ENCODE measurements around the gene POFUT2. TPM values are rescaled to one million over a fixed set of nuclear protein-coding genes. Genes with fewer than 3 reads are reported as not detected.

POFUT2 gene
- total and polyA plus RNA-seq, 3 experiments from 2014 or later, result 4.9 to 14.5 (median 13.5) TPM

GRCh38 chr21:45288441-45288841 is 746 bp upstream of the POFUT2 start:
- DNase-seq, result no peak
- Mint-ChIP-seq H3K4me1 (peaks cover 21 to 50% (median 29%) of the 10 kb centered on the region in 3 donors), H3K9me3 (peaks cover 0 to 2% (median 0%) of the 10 kb centered on the region in 5 donors), H3K27ac (peak overlapping the region in 4 of 8 donors; percentile 30 to 81 (median 72)), H3K4me3 (peak overlapping the region; percentile 52 to 94 (median 75)), H3K27me3 (no peaks in the 10 kb centered on the region), H3K36me3 (peaks cover 0 to 27% (median 9%) of the 10 kb centered on the region in 3 donors)
- Histone ChIP-seq H3K27ac (ENCODE audit: low read depth, low read length) (no peak overlapping the region), H3K4me3 (ENCODE audit: low read length) (no peak overlapping the region), H3K4me1 (ENCODE audit: insufficient read depth, low read length) (peaks cover 26% of the 10 kb centered on the region), H3K36me3 (ENCODE audit: insufficient read depth, low read length) (peaks cover 18% of the 10 kb centered on the region), H3K27me3 (ENCODE audit: insufficient read depth, low read length, poor library complexity, severe bottlenecking) (no peaks in the 10 kb centered on the region), H3K9me3 (ENCODE audit: low read length) (no peaks in the 10 kb centered on the region)
- ChIA-PET POLR2A (interaction anchor here (0.6 to 1.1 kb wide), 3 partner anchors 50 to 577 kb away, joined by 3 to 5 read pairs (median 3); no protein-coding TSS in a partner anchor), CTCF (interaction anchor here (1.0 to 1.9 kb wide), 3 partner anchors 136 to 151 kb away, joined by 5 to 8 read pairs (median 6); no protein-coding TSS in a partner anchor)

GRCh38 chr21:45286671-45287437 is 841 bp downstream of the POFUT2 start:
- Mint-ChIP-seq H3K27ac (peak overlapping the region in 5 of 8 donors; percentile 17 to 65 (median 40)), H3K36me3 (peaks cover 0 to 40% (median 9%) of the 10 kb centered on the region in 3 donors), H3K27me3 (no peaks in the 10 kb centered on the region), H3K4me3 (peak overlapping the region; percentile 5 to 94 (median 67)), H3K4me1 (peaks cover 13 to 38% (median 17%) of the 10 kb centered on the region in 3 donors), H3K9me3 (peaks cover 0 to 2% (median 0%) of the 10 kb centered on the region in 5 donors)
- ChIA-PET POLR2A (interaction anchor here (1.0 kb wide), 1 partner anchor 59 kb away, joined by 5 read pairs; no protein-coding TSS in a partner anchor), CTCF (interaction anchor here (1.5 to 1.9 kb wide), 2 partner anchors 146 to 149 kb away, joined by 5 to 8 read pairs; no protein-coding TSS in a partner anchor)
- H3K9me3 ChIP-seq (ENCODE audit: low read length), result no peaks in the 10 kb centered on the region
- peak in 1 of 5 donors; percentile 43 for DNase-seq
- H3K36me3 ChIP-seq (ENCODE audit: insufficient read depth, low read length), result peaks cover 26% of the 10 kb centered on the region
- H3K27me3 ChIP-seq (ENCODE audit: insufficient read depth, low read length, poor library complexity, severe bottlenecking), result no peaks in the 10 kb centered on the region
- no peak overlapping the region for H3K27ac ChIP-seq (ENCODE audit: low read depth, low read length)
- H3K4me3 ChIP-seq (ENCODE audit: low read length), result no peak overlapping the region
- H3K4me1 ChIP-seq (ENCODE audit: insufficient read depth, low read length), result peaks cover 11% of the 10 kb centered on the region

- Mint-ChIP-seq H3K27ac (peak overlapping the region in 6 of 8 donors; percentile 34 to 79 (median 48)), H3K4me3 (peak overlapping the region; percentile 34 to 81 (median 70)), H3K27me3 (no peaks in the 10 kb centered on the region), H3K36me3 (peaks cover 0 to 54% (median 15%) of the 10 kb centered on the region in 3 donors), H3K9me3 (peaks cover 0 to 2% (median 0%) of the 10 kb centered on the region in 5 donors), H3K4me1 (peaks cover 9 to 30% (median 17%) of the 10 kb centered on the region in 3 donors)
- Histone ChIP-seq H3K9me3 (ENCODE audit: low read length) (no peaks in the 10 kb centered on the region), H3K4me1 (ENCODE audit: insufficient read depth, low read length) (peaks cover 11% of the 10 kb centered on the region), H3K27me3 (ENCODE audit: insufficient read depth, low read length, poor library complexity, severe bottlenecking) (no peaks in the 10 kb centered on the region), H3K4me3 (ENCODE audit: low read length) (no peak overlapping the region), H3K27ac (ENCODE audit: low read depth, low read length) (no peak overlapping the region), H3K36me3 (ENCODE audit: insufficient read depth, low read length) (peaks cover 36% of the 10 kb centered on the region)
- ChIA-PET POLR2A (no interaction called here), CTCF (no interaction called here)
- DNase-seq, result no peak
Observed at GRCh38 chr21:45285266-45285931, 2.3 kb downstream of the POFUT2 start.

DNA sequence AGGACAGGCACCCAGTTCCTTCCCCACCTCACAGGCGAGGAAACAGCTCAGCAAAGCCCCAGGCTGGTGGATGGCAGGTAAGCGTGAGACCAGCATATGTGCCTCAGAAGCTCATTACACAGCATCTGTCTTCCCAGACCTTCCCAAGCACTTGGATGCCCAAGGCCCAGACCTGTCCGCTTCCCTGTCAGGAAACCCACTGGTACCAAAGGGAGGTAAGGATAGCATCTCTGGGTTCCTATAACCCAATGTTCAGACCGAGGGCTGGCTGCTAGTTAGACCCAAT is 3.3 kb downstream of the POFUT2 start:
- Histone ChIP-seq H3K4me3 (ENCODE audit: low read length) (no peak overlapping the region), H3K36me3 (ENCODE audit: insufficient read depth, low read length) (peaks cover 36% of the 10 kb centered on the region), H3K27ac (ENCODE audit: low read depth, low read length) (no peak overlapping the region), H3K9me3 (ENCODE audit: low read length) (no peaks in the 10 kb centered on the region), H3K4me1 (ENCODE audit: insufficient read depth, low read length) (peaks cover 11% of the 10 kb centered on the region), H3K27me3 (ENCODE audit: insufficient read depth, low read length, poor library complexity, severe bottlenecking) (no peaks in the 10 kb centered on the region)
- CTCF ChIA-PET, result no interaction called here
- H3K4me1 Mint-ChIP-seq, result peaks cover 8 to 30% (median 17%) of the 10 kb centered on the region in 3 donors
- H3K4me3 Mint-ChIP-seq, result peak overlapping the region in 2 of 7 donors; percentile 27 to 79
- DNase-seq, result no peak
- peaks cover 0 to 2% (median 0%) of the 10 kb centered on the region in 5 donors for H3K9me3 Mint-ChIP-seq
- POLR2A ChIA-PET, result no interaction called here
- peak overlapping the region in 3 of 8 donors; percentile 6 to 62 (median 12) for H3K27ac Mint-ChIP-seq
- H3K27me3 Mint-ChIP-seq, result no peaks in the 10 kb centered on the region
- H3K36me3 Mint-ChIP-seq, result peaks cover 0 to 64% (median 17%) of the 10 kb centered on the region in 3 donors

DNA sequence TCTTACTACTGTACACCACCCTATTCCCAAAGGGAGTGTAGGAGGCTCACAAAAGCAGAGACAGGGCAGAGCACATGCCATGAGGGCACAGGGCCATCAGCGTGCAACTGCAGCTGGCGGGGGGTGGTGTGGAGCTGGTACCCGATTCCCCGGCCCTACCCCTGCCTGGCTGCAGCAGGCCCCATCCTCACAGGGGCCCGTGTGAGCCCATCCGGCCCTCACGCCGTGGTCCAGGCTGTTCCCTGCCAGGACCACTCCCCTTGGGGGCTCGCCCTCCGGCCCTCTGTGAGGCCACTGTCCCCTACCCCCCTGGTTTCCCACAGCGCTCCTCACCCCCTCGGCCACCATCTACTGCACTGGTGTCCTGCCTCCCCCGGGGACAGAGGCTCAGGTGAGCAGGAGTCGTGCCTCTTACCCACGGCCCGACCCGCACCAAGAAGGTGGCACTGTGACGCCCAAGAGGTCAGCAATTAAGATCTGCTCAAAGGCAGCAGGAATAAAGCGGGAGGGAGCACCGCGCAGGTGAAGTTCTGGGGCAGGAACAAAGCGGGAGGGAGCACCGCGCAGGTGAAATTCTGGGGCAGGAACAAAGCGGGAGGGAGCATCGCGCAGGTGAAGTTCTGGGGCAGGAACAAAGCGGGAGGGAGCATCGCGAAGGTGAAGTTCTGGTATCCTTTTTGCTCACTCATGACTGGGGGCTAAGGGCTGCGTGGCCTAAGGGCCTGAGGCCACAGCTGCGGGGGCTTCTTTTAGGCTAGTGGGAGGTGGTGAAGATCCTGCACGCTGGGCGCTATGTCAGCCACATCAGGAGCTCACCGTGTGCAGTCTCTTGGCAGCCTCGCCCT is 3.9 kb downstream of the POFUT2 start:
- ChIA-PET POLR2A (no interaction called here), CTCF (no interaction called here)
- peaks cover 8 to 26% (median 17%) of the 10 kb centered on the region in 3 donors for H3K4me1 Mint-ChIP-seq
- H3K27ac ChIP-seq (ENCODE audit: low read depth, low read length), result no peak overlapping the region
- H3K4me3 ChIP-seq (ENCODE audit: low read length), result no peak overlapping the region
- peaks cover 36% of the 10 kb centered on the region for H3K36me3 ChIP-seq (ENCODE audit: insufficient read depth, low read length)
- H3K4me1 ChIP-seq (ENCODE audit: insufficient read depth, low read length), result peaks cover 10% of the 10 kb centered on the region
- DNase-seq, result peak in 1 of 5 donors; percentile 42
- H3K27ac Mint-ChIP-seq, result peak overlapping the region in 1 of 8 donors; percentile 64
- H3K9me3 Mint-ChIP-seq, result peaks cover 0 to 2% (median 0%) of the 10 kb centered on the region in 5 donors
- no peaks in the 10 kb centered on the region for H3K27me3 ChIP-seq (ENCODE audit: insufficient read depth, low read length, poor library complexity, severe bottlenecking)
- peaks cover 0 to 66% (median 17%) of the 10 kb centered on the region in 3 donors for H3K36me3 Mint-ChIP-seq
- H3K9me3 ChIP-seq (ENCODE audit: low read length), result no peaks in the 10 kb centered on the region
- no peaks in the 10 kb centered on the region for H3K27me3 Mint-ChIP-seq
- peak overlapping the region in 1 of 7 donors; percentile 72 for H3K4me3 Mint-ChIP-seq

DNA sequence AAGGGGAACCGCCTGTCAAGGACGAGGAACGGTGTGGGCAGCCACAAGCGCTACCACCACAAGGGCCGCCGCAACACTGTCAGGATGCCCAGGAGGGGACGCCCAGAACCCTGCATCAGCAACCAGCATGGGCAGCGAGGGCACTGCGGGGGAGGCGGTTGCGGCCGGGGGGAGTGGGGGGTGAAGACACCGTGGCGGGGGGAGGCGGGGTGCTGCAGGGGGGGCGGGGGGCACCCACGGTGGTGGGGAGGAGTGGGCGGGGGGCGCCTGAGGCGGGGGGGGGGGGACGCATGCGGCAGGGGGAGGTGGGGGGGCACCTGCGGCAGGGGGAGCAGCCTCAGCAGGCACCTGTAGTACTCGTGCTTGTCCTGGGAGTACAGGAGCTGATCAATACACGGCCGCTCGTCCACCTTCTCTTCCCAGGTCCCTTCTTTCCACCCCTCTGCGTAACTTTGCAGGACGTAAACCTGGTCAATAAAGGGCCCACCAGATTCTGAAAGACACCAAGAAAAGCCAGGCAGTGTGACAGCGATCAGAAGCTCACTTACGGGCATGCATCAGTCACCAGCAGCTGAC is 4.6 kb downstream of the POFUT2 start:
- no peak overlapping the region for H3K27ac ChIP-seq (ENCODE audit: low read depth, low read length)
- no peaks in the 10 kb centered on the region for H3K9me3 ChIP-seq (ENCODE audit: low read length)
- peaks cover 36% of the 10 kb centered on the region for H3K36me3 ChIP-seq (ENCODE audit: insufficient read depth, low read length)
- H3K4me3 ChIP-seq (ENCODE audit: low read length), result no peak overlapping the region
- no peak overlapping the region for H3K4me3 Mint-ChIP-seq
- no peaks in the 10 kb centered on the region for H3K27me3 ChIP-seq (ENCODE audit: insufficient read depth, low read length, poor library complexity, severe bottlenecking)
- H3K4me1 Mint-ChIP-seq, result peaks cover 8 to 25% (median 17%) of the 10 kb centered on the region in 3 donors
- no peaks in the 10 kb centered on the region for H3K27me3 Mint-ChIP-seq
- peaks cover 5% of the 10 kb centered on the region for H3K4me1 ChIP-seq (ENCODE audit: insufficient read depth, low read length)
- H3K36me3 Mint-ChIP-seq, result peaks cover 0 to 74% (median 17%) of the 10 kb centered on the region in 3 donors
- CTCF ChIA-PET, result no interaction called here
- H3K9me3 Mint-ChIP-seq, result peaks cover 0 to 2% (median 0%) of the 10 kb centered on the region in 5 donors
- DNase-seq, result peak in 1 of 5 donors; percentile 40
- POLR2A ChIA-PET, result no interaction called here
- H3K27ac Mint-ChIP-seq, result no peak overlapping the region

DNA sequence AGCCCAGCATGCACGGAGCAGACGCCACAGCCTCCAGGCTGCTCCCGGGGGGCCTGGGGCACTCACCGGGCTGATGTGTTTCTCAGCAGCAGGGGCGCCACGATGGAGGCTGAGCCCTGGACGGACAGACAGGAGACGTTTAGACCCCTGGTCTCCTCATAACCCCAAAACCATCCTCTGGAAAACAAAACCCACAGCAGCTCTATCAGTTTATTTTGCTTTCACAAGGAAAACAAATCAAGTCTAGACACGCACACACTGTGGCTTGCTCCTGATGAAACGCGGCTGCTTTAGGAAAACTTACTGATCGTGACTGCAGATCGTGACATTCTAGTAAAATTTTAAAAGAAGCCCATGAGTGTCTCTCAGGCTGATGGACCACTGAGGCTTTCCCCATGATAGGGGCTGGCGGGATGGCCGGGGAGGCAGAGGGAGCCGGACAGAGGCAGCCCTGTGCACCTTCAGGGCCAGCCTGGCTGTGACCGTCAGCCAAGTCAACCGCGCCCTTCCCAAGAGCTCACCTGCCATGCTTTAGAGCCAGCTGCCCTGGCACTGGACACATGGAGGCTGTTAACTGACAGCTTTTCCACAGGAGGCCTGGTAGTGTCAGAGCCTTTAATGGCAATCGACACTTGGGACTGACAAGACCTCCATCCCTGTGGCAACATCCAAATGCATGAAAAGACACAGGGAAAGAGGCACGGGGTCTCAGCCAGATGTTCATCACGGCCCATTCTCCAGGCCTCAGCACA is 5.2 kb downstream of the POFUT2 start:
- Mint-ChIP-seq H3K27ac (no peak overlapping the region), H3K27me3 (no peaks in the 10 kb centered on the region), H3K36me3 (peaks cover 0 to 79% (median 18%) of the 10 kb centered on the region in 3 donors), H3K9me3 (no peaks in the 10 kb centered on the region), H3K4me1 (peaks cover 7 to 21% (median 17%) of the 10 kb centered on the region in 3 donors), H3K4me3 (no peak overlapping the region)
- DNase-seq, result no peak
- Histone ChIP-seq H3K27ac (ENCODE audit: low read depth, low read length) (no peak overlapping the region), H3K27me3 (ENCODE audit: insufficient read depth, low read length, poor library complexity, severe bottlenecking) (no peaks in the 10 kb centered on the region), H3K4me3 (ENCODE audit: low read length) (no peak overlapping the region), H3K36me3 (ENCODE audit: insufficient read depth, low read length) (peaks cover 36% of the 10 kb centered on the region), H3K4me1 (ENCODE audit: insufficient read depth, low read length) (peaks cover 5% of the 10 kb centered on the region), H3K9me3 (ENCODE audit: low read length) (no peaks in the 10 kb centered on the region)
- ChIA-PET POLR2A (no interaction called here), CTCF (interaction anchor here (1.6 kb wide), 1 partner anchor 10 kb away, joined by 5 read pairs; no protein-coding TSS in a partner anchor)

Data from CD8-positive, alpha-beta memory T cell (primary cell).